GM06990 (cell line): ENCODE measurements around the gene TCF4.

Experiments used
- DNase-seq: peaks from one replicate; pipeline ENCODE4 v3.0.0-alpha.2; 2011; ENCODE audit not compliant: insufficient read length; ENCODE audit errors: extremely low read depth
- H3K27me3 ChIP-seq: replicated peaks from 2 replicates; pipeline ENCODE4 v1.6.0; 2011; ENCODE audit warnings: low read length; ENCODE audit not compliant: control insufficient read depth, insufficient read depth
- H3K36me3 ChIP-seq: 2 replicates; pipeline ENCODE4 v1.5.1; 2011; ENCODE audit warnings: low read length; ENCODE audit not compliant: control insufficient read depth, insufficient read depth
- H3K4me3 ChIP-seq: replicated peaks from 2 replicates; pipeline ENCODE4 v1.5.1; 2011; ENCODE audit warnings: low read depth, mild to moderate bottlenecking, control low read depth, low read length
- TF ChIP-seq, protein P1 (sequence below): IDR thresholded peaks from 2 replicates; pipeline ENCODE4 v1.5.1; 2011; ENCODE audit warnings: low read length, control low read depth, mild to moderate bottlenecking, inconsistent platforms; ENCODE audit not compliant: insufficient read depth, poor library complexity, severe bottlenecking

TCF4 gene

DNA sequence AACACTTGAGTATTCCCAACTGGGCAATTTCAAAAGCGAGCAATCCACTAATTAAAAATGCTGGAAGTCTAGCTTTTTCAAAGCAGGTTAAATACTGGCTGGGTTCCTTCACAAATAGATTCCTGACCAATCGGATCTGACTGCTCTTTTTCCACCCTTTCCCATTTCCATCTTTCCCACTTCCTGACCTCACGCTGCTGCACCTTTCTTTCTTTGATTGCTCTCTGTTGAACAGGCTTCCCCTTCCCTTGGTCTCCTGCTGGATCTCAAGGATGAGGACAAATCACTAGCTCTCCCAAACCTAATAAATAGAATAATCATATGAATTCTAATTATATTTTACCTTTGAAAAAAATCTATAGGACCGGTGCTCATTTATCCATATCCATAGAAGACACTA is 121.2 kb downstream of the TCF4 start:
- DNase-seq: no peak
- no peak overlapping the region for H3K4me3 ChIP-seq
- TF ChIP-seq, protein P1, sequence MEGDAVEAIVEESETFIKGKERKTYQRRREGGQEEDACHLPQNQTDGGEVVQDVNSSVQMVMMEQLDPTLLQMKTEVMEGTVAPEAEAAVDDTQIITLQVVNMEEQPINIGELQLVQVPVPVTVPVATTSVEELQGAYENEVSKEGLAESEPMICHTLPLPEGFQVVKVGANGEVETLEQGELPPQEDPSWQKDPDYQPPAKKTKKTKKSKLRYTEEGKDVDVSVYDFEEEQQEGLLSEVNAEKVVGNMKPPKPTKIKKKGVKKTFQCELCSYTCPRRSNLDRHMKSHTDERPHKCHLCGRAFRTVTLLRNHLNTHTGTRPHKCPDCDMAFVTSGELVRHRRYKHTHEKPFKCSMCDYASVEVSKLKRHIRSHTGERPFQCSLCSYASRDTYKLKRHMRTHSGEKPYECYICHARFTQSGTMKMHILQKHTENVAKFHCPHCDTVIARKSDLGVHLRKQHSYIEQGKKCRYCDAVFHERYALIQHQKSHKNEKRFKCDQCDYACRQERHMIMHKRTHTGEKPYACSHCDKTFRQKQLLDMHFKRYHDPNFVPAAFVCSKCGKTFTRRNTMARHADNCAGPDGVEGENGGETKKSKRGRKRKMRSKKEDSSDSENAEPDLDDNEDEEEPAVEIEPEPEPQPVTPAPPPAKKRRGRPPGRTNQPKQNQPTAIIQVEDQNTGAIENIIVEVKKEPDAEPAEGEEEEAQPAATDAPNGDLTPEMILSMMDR: no peak
- no peaks in the 10 kb centered on the region for H3K36me3 ChIP-seq
- no peaks in the 10 kb centered on the region; the same call in 1 of the 2 replicates for H3K27me3 ChIP-seq

DNA sequence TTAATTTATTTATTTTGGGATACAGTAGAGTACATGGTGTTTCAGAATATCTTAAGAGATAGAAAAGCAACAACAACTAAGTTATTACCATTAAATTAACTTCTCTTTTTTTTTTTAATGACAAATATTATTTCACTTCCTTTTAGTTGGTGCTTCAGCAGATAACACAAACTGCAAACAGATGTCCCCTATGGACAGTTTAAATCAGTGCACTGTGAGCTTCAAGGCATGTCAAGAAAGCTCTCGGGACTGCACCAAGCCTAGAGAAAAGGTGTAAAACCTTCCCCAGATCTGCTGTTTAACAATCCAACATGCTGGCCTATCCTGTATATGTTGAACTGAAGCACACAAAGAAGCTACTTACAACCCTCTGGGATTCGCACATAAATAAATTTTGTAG is 122.7 kb downstream of the TCF4 start:
- no peaks in the 10 kb centered on the region for H3K36me3 ChIP-seq
- no peak overlapping the region for H3K4me3 ChIP-seq
- TF ChIP-seq, protein P1: no peak
- no peak for DNase-seq
- H3K27me3 ChIP-seq: no peaks in the 10 kb centered on the region; the same call in 1 of the 2 replicates

DNA sequence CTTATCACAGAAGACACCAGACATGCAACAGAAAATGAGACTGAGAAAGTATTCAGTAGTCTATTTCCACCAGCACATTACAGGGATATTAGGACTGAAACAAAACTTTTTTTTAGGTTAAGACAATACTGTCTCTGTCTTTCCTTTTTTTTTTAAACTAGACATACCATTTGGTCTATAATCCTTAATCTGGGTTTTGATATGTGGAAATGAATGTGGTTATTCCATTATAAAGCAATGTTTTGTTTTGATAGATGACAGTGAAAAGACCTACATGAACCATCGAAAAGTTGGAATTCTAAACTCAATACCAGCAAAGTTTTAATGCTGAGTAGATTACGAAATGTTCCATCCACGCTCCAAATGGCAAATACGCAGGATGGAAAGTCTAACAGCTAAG is 123.4 kb downstream of the TCF4 start:
- TF ChIP-seq, protein P1: no peak
- Histone ChIP-seq H3K27me3 (no peaks in the 10 kb centered on the region; the same call in 1 of the 2 replicates), H3K36me3 (no peaks in the 10 kb centered on the region), H3K4me3 (no peak overlapping the region)
- DNase-seq: no peak

DNA sequence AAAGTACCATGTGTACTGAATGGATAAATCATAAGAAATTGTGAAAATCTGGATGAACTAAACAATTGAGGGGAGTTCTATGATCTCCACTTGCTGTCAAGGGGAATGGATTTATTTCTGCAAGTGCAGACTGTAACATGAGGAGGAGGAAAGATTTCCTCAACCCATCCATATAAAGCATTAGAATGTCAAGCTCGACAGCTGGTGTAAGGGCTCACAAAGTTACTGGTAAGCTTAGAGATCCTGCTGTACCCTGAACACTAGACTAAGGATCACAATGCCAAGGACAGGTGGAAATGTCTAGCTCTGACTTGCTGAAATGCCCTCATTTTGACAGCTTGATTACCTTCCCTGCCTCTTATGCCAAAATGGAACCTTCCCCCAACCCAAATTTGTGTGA is 125.3 kb downstream of the TCF4 start:
- TF ChIP-seq, protein P1: no peak
- no peaks in the 10 kb centered on the region for H3K36me3 ChIP-seq
- DNase-seq: no peak

DNA sequence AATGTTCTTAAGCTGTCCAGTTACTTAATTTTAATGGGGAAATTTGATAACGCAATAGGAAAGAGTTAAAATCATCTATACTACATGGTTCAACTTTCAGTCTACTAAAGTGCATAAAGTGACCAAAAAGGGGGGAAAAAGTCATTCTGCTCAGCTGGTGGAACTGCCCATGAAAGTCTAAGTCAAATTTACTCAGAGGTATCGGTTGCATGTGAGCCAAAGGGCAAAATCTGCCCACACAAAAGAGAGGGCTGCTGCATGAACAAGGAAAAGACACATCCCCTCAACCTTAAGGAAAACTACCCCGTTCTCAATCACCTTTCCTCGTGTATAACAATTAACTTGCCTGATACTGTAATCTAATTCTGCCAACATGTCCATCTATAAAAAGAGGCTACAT is 126.1 kb downstream of the TCF4 start:
- TF ChIP-seq, protein P1: no peak
- no peak for DNase-seq
- H3K36me3 ChIP-seq: no peaks in the 10 kb centered on the region
- no peak overlapping the region for H3K4me3 ChIP-seq
- no peaks in the 10 kb centered on the region; the same call in 1 of the 2 replicates for H3K27me3 ChIP-seq

More for the DNA sequence above, 125.3 kb downstream of the TCF4 start:
- no peaks in the 10 kb centered on the region; the same call in 1 of the 2 replicates for H3K27me3 ChIP-seq
- no peak overlapping the region for H3K4me3 ChIP-seq
